Measurements from ENCODE around the gene ZNF180.
A peak's percentile ranks its signal among the peaks of the same experiment; 100 is the strongest.
"Not testable (repeated sequence)": the region's sequence is repeated elsewhere in the genome, so short reads cannot be mapped to it uniquely, and the experiment has no call there.

Gene ZNF180

GRCh38 chr19:44498988-44499387 is 1.3 kb downstream of the ZNF180 start:
- no peak for DNase-seq (ENCODE audit: low read depth in 2 of 2)

- no peak for DNase-seq (ENCODE audit: low read depth in 2 of 2)
Observed at GRCh38 chr19:44496711-44497110, 3.6 kb downstream of the ZNF180 start.

GRCh38 chr19:44476559-44477408 is 23.5 kb downstream of the ZNF180 start:
- no peak for DNase-seq (ENCODE audit: low read depth in 2 of 2)

- DNase-seq (ENCODE audit: low read depth in 2 of 2) = not testable (repeated sequence)
Observed at GRCh38 chr19:44468730-44469129, 31.6 kb downstream of the ZNF180 start.

- DNase-seq (ENCODE audit: low read depth in 2 of 2) = not testable (repeated sequence)
Observed at GRCh38 chr19:44462600-44463286, 37.6 kb downstream of the ZNF180 start.

- DNase-seq (ENCODE audit: low read depth in 2 of 2) = not testable (repeated sequence)
Observed at GRCh38 chr19:44456016-44456415, 44.3 kb downstream of the ZNF180 start.

GRCh38 chr19:44455100-44455499 is 45.2 kb downstream of the ZNF180 start:
- no peak for DNase-seq (ENCODE audit: low read depth in 2 of 2)

GRCh38 chr19:44452367-44452766 is 48.0 kb downstream of the ZNF180 start:
- DNase-seq (ENCODE audit: low read depth in 2 of 2) = no peak

GRCh38 chr19:44451687-44452086 is 48.6 kb downstream of the ZNF180 start:
- no peak for DNase-seq (ENCODE audit: low read depth in 2 of 2)

- peak; percentile 13 to 36 for DNase-seq (ENCODE audit: low read depth in 2 of 2)
Observed at GRCh38 chr19:44447916-44448674, 52.2 kb downstream of the ZNF180 start, which contains the start of gene ZNF229. Gene ZNF229, minus strand, starts transcription at chr19:44448472. Its CDS starts 5,625 bp downstream, at chr19:44442847.

- no peak for DNase-seq (ENCODE audit: low read depth in 2 of 2)
Observed at GRCh38 chr19:44438441-44438840, 61.9 kb downstream of the ZNF180 start.

- no peak for DNase-seq (ENCODE audit: low read depth in 2 of 2)
Observed at GRCh38 chr19:44435441-44435840, 64.9 kb downstream of the ZNF180 start.

- DNase-seq (ENCODE audit: low read depth in 2 of 2) = no peak
Observed at GRCh38 chr19:44430956-44431355, 69.4 kb downstream of the ZNF180 start.
